Stimulated activated CD8-positive, alpha-beta memory T cell treated with anti-CD3 and anti-CD28 coated beads, Interleukin-2, amount 100 ng/mL, for 1 hour (primary cell): ENCODE measurements around the gene PSMA4.
"Not testable (repeated sequence)": the region's sequence is repeated elsewhere in the genome, so short reads cannot be mapped to it uniquely, and the experiment has no call there.

Experiments used
- DNase-seq, 2 donors: peaks; one replicate each; pipeline ENCODE4 v3.0.0-alpha.2; 2020; ENCODE audit warnings: low read depth in 2 of 2

The PSMA4 gene

DNA sequence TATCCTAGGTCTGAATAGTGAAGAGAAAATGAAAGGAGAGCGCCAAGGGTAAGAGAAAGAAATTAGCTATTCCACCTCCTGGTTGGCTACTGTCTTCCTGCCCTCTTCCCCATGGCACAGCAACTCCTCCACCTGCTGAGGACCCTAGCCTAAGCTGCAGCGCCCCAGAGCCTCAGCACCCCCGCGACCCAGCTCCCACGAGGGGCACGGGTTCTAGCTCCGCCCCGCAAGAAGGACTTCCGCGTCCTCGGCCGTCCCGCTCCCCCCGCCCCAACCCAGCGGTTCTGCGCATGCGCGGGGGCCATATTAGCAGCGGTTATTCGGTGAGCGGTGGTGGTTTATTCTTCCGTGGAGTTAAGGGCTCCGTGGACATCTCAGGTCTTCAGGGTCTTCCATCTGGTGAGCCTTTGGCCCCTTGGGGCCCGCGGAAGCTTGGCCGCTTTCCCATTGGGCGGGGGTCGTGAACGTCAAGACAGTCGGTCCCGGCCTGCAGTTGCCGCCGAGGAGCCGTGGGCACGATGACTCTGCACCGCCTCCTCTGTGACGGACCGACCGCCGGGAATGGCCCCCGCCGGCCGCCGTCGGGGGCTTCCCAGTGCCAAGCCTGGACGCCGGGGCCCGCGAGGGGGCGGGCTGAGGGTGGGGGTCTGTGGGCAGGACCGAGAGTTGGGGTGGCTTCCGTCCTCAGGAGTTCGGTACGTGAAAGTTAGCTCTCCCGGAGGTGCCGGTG, at the start of gene PSMA4:
PSMA4 (plus strand) TSS at position 304 of the 730 bp plus-strand sequence. CDS start 1,484 bp downstream, outside the sequence.
- peak; percentile 90 to 92 for DNase-seq

DNA sequence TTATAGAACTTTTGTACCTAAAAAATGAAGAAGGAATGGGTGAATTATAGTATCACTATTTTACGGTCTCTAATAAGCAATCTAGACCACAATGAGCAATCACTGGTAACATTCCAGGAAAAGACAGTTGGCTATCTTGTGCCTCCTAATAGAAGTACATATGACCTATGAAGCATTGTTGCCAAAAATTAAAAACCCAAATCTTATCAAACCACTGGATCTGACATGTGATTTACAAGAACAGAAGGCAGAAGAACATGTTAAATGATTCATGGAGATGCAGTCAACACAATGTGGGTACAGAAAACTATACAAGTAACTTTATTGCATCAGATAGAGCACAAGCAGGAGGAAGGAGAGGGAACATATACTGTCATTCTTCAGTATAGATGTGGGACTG, 47.4 kb upstream of the PSMA4 start:
- no peak for DNase-seq

DNA sequence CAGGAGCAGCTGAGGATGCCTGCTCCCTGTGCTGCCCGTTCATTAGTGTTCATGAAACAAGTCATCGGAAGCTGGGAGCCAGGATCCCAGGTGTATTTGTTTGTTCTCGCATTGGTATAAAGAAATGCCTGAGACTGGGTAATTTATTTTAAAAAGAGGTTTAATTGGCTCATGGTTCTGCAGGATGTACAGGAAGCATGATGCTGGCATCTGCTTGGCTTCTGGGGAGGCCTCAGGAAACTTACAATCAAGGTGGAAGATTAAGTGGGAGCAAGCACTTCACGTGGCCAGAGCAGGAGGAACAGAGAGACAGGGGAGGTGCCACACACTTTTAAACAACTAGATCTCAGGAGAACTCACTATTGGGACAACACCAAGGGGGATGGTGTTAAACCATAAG, 38.4 kb upstream of the PSMA4 start:
- DNase-seq, result no peak

DNA sequence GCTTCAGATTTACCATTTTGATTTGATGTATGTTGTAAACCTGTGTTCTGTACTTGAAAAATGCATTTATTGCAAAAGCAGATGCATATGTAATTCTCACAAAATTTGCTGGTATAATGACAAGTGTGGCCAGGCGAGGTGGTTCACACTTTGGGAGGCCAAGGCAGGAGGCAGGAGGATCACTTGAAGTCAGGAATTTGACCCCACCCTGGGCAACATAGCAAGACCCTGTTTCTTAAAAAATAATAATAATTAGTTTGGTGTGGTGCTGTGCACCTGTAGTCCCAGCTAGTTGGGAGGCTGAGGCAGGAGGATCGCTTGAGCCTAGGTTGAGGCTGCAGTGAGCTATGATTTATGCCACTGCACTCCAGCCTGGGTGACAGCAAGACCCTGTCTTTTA, 37.6 kb upstream of the PSMA4 start:
- no peak for DNase-seq

DNA sequence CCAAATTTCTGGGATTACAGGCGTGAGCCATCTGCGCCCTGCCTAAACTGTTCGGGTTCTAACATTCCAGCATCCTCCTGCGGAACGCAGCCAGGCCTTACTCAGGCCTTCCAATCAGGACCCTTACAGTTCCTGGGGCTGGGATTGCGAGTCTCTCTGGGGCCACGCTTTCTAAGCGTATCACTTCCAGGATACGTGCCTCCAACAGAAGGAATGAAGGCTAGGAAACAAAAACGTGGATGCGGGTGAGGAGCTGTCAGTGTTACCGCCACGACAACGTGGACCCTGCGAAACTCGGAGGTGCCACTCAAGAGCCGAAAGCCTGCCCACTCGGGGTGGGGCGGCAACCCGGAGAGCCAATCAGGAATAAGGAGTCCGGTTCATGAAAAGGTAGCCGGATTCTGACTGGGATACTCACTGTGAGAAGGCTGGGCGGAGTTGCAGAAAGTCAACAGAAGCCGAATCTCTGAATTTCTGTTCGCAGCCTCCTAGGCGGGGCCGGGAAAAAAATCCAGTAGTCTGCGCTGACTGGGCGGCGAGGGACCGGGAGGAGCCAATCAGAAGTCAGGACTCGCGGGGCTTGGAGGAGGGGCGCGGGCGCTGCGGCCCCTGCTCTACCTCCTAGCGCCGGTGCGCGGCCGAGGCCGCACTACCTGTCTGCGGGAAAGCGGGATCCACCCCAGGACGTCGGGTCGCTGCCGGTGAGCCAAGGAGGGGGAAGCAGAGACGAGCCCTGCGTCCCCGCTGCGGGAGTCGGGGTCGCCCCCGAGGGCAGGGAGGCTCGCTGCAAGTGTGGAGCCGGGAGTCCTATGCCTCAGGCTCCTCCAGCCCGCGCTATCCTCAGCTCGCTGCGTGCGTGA, 33.0 kb upstream of the PSMA4 start, which contains the start of gene HYKK:
HYKK (plus strand) TSS at position 607 of the 860 bp plus-strand sequence. CDS start 5,512 bp downstream, outside the sequence.
- DNase-seq, result peak; percentile 20 to 32

DNA sequence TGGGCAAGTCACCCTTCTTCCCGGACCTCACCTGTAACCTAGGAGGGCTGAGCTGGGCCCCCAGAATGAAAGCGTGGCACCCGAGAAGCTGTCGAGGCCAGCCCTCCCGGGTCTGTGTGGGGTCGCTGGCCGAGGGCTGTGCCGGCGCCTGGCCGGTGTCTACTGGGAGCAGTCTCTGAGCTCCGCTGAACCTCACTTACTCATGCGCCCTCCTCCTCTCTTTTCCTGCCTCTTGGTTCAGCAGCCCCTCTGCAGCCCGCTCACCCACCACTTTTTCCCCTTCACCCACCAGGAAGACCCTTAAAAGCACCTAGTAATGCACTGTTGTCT, 32.4 kb upstream of the PSMA4 start:
- DNase-seq, result no peak

DNA sequence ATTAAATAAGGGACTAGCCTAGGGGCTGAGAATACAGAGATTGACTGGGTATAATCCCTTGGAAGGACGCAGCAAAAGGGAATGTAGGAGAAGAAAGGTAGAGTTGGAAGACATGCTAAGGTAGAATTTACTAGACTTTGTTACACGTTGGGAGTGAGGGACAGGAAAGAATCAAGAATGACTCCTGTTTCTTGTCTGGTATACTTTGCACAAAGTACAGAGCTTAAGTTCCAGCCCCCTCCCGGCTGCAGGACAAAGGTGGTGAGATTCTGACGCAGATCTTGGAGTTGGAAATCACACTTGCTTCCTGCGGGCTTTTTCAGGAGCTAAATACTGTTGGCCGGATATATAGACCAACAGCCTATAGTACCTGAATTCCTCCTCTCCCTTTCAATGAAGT, 32.0 kb upstream of the PSMA4 start:
- no peak for DNase-seq

DNA sequence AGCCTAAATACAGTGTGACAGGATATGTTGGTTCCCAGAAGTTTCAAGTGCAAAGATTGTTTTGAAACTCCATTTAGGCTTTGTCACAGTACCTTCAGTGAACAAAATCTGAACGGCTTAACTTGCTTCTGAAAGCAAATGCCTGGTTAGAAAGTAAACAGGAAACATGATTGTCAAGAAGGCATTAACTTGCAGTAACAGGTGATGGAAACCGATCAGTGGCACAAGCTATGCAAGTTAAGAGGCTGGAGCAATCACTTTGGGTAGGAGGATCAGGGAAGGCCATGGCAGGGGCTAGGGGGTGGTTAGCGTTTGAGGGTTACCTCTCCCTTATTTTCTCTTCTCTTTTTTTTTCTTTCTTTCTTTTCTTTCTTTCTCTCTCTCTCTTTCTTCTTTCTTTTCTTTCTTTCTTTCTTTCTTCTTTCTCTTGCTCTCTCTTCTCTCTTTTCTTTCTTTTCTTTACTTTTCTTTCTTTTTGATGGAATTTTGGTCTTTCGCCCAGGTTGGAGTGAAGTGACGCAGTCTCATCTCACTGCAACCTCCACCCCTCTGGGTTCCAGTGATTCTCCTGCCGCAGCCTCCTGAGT, 30.4 kb upstream of the PSMA4 start:
- no peak for DNase-seq

DNA sequence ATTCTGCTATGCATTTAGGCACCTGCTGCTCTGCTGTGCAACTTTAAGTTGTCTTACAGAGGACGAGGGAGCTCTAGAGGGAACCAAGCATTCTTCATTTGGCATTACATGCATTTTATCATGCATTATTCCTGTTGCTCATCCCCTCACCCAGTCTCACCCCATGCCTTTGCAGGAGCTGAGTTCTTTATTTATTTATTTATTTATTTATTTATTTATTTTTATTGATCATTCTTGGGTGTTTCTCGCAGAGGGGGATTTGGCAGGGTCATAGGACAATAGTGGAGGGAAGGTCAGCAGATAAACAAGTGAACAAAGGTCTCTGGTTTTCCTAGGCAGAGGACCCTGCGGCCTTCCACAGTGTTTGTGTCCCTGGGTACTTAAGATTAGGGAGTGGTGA, 20.2 kb upstream of the PSMA4 start:
- DNase-seq, result not testable (repeated sequence)

DNA sequence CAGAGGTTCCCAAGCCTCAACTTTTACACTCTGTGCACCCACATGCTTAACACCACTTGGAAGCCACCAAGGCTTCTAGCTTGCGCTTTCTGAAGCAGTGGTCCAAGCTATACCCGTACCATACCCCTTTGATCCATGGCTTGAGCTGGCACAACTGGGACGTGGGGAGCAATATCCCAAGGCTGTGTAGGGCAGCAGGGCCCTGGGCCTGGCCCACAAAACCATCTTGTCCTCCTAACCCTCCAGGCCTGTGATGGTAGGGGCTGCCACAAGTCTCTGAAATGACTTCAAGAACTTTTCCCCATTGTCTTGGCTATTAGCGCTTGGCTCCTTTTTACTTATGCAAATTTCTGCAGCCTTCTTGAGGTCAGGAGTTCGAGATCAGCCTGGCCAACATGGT, 16.0 kb upstream of the PSMA4 start:
- no peak for DNase-seq

DNA sequence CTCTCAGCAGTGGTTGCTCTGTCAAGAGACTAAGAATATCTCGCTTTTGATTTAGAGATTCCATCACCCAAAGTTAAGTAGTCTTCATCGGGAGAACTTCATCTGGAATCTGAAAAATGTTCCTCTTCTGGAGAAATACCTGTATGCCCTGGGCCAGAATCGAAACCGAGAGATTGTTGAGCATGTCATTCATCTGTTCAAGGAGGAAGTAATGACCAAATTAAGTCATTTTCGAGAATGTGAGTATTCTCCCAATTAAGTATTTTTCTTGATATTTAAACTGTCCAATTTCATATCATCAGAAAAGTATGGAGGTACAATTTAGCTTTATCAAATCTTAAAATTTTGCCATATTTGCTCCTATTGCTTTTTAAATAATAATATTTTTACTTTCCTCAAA, 12.9 kb upstream of the PSMA4 start:
- no peak for DNase-seq

DNA sequence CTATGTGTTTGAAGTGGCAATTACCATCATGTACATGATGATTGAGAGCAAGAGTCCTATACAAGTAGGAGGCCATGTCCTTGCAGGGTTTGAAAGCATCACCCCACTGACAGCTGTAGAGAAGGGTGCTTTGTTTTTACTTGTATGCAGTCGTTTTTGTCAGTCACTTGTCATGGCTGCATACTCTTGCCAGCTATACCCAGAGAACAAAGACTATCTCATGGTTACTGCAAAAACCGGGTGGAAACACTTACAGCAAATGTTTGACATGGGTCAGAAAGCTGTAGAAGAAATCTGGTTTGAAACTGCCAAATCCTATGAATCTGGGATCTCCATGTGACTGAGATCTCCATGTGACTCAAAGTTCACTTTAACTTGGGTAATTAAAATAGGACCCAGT, 6.9 kb upstream of the PSMA4 start:
- DNase-seq, result no peak

DNA sequence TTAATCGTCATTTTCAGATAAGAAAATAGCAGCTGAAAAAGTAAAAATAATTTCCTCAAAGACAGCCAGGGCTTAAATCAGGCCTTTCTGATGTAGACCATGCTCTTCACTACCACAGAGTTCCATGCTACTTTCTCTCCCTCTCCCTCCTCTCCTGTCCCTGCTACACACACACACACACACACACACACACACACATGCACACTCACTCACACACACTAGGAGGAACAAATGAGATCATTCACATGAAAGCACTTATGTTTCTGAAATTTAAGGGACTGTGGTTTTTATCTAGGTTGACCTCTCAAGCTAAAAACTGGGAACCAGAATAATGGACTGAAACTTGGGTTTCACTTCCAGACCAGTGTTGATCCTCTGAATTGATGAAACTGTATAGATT, 4.1 kb upstream of the PSMA4 start:
- DNase-seq, result no peak

DNA sequence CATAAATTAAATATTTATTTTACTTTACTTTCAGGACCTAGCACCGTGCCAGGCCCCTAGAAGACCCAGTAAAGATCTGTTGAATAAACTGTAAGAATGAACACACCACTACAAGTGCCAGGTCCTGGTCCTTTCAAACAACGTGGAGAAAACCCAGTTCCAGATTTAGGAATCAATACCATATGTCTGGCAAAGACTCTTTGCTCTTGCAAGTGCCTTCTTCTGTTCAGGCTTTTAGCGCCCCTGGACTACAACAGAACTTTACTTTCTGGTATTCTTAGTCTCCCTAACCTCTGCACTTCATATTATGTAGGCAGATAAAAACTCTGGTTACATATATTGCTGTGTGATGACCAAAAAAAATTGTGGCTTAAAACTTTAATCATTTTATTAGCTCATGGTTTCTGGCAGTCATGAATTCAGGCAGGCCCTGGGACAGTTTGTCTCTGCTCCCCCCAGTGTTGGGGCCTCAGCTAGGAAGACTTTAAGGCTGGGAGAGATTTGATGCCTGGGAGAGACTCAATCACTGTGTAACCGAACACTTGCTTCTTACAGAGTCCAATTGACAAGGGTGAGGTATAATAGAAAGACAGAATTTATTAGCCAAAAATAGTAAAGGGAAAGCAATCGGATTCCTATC, 2.9 kb upstream of the PSMA4 start:
- no peak for DNase-seq

DNA sequence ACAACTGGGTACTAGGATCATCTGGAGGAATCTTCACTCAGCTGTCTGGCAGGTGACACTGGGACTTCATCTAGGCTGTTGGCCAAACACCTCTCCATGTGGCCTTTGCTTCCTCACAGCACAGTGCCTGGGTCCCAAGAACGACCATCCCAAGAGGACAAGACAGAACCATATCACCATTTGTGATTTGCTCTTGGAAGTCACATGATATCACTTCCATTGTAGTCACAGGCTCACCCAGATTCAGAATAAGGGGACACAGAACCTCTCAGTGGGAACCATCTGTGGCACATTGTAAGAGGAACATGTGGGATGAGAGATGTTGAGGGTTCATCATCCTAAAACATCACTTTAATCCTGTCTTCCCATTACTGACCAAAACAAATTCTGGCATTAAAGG, 1.9 kb upstream of the PSMA4 start:
- no peak for DNase-seq

DNA sequence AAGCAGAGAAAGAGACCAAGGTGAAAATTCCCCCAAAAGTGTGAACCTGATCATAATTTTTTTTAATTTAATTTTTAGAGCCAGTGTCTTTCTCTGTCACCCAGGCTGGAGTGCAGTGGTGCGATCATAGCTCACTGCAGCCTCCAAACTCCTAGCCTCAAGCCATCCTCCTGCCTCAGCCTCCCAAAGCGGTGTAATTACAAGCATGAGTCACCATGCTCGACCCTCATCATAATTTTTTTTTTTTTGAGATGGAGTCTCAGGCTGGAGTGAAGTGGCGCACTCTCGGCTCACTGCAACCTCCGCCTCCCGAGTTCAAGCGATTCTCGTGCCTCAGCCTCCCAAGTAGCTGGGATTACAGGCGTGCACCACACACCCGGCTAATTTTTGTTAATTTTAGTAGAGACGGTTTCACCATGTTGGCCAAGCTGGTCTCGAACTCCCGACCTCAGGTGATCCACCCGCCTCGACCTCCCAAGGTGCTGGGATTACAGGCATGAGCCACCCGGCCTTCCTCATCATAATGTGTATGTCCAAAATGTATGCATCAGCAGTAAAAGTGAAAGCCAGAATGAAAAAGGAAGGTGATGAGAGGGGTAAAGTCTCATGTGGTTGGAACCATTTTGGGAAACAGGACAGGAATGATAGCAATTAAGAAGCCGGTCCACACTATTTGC, 642 bp upstream of the PSMA4 start:
- DNase-seq, result not testable (repeated sequence)

DNA sequence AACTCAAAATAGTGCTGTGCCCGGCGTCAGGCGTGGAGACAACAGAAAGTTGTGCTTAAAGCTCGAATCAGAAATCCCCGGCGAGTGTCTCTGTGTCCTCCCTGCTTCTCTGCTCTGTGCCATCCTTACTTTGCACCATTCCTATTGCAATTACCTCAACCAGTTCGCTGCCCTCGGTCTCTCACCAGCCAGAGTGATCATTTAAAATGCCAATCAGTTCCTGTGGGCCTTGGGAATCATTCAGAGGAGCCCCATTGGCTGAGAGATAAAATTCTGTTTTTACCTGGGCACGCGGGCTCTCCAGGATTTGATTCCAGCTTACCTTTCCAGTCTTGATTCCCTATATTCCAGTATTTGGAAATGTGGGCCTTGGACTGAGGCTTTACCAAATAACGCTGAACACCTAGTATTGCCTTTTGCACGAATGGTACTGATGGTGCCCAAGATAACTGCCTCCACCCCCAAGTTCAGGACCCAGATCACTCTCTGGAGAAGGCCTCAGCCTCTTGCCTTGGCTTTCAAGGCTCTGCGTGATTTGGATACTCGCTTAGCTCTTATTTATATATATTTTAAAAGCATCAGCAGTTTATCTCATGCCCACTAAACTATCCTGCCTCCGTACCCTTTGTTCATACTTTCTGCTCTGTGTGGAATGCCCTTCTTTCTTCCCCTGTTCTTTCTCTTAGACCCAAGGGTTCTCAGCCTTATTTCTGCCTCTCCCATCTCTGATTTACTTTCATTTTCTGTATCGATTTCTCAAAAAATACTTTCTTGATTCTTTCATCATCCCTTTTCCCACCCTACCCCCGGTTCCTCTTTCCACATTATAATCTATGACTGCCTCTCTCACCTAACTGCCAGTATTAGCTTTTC, 863 bp downstream of the PSMA4 start:
- no peak for DNase-seq

DNA sequence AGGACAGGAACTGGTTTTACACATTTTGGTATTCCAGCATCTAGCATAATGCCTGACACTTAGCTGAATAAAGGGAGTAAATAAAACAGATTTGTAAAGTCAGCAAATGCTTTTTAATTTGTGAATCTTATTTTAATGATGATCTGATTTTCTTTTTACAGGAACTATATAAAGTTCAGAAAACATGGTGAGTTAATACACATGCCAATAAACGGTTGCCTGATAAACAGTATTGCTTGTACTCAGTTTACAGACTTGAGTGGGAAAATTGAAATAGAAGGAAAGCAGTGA, 1.4 kb downstream of the PSMA4 start:
- no peak for DNase-seq

DNA sequence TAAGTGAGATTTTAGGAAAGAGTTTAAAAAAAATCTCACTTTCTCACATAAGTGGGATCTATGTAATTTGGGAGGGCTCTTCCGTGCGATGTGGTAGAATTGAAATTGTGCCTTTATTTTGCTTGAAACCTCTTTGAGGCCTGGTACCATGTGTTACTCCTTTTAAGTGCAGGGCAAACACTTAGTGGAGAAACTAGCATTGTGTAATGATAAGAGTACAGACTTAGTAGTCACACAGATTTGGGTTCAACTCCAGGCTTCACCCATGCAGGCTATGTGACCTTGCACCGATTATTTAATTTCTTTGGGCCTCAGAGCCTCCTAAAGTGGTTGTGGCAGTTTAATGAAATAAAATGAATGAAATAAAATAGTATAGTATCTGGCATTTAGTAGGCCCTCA, 2.4 kb downstream of the PSMA4 start:
- no peak for DNase-seq

DNA sequence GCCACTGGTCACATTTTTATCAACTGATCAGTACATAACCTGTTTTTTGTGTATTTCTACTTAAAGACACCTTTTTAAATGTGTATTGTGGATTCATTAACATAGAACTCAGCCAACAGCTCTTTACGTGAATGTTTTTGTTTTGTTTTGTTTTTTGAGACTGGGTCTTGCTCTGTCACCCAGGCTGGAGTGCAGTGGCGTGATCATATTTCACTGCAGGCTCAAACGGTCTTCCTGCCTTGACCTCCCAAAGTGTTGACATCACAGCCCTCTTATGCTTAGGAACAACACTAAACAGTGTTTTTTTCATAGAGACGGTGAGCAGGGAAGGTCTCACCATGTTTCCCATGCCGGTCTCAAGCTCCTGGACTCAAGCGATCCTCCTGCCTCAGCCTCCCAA, 9.9 kb downstream of the PSMA4 start:
- no peak for DNase-seq

DNA sequence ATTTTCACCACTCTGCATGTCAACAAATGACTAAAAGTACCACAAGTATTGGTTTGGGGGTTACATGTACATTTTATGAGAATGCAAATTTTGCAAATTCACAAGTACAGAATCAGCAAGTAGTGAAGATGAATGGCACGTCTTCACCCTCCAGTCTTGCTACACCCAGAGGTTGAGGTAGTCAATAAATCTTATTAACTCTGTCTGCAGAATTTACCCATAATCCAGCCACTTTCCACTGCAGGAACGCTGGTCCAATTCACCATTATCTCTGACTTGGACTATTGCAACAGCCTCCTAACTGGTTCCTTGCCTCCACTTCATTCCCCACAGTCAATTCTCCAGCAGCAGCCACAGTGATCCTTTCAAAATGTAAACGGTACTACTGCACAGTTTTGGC, 10.6 kb downstream of the PSMA4 start:
- no peak for DNase-seq
